Vagina (tissue), 2 donors: Measurements from ENCODE around the gene OR8B12. TPM values are rescaled to one million over a fixed set of nuclear protein-coding genes. Genes with fewer than 3 reads are reported as not detected.
"Not testable (repeated sequence)": the region's sequence is repeated elsewhere in the genome, so short reads cannot be mapped to it uniquely, and the experiment has no call there.

Experiments
- DNase-seq, 2 donors: peaks; one replicate each; pipeline ENCODE4 v3.0.0-alpha.2; 2017; ENCODE audit errors: extremely low spot score in 2 of 2
- H3K27ac ChIP-seq: fragments of 200-600 bp; sonication (generic); one replicate; pipeline ENCODE4 v1.5.1; 2019
- H3K27me3 ChIP-seq: fragments of 200-600 bp; sonication (generic); one replicate; pipeline ENCODE4 v1.5.1; 2019
- H3K36me3 ChIP-seq, 2 donors: fragments of 200-600 bp; sonication (generic); one replicate each; pipeline ENCODE4 v1.5.1; 2017 to 2019
- H3K4me1 ChIP-seq: fragments of 200-600 bp; sonication (generic); one replicate; pipeline ENCODE4 v1.5.1; 2019
- H3K4me3 ChIP-seq, 2 donors: fragments of 200-600 bp; sonication (generic); 1 replicate in 1 of 2; 2 replicates in 1 of 2; pipeline ENCODE4 v1.5.1; 2016 to 2019
- H3K9me3 ChIP-seq: fragments of 200-600 bp; sonication (generic); one replicate; pipeline ENCODE4 v1.5.1; 2019
- CTCF ChIP-seq, 3 experiments: fragments of 450-650 bp in 2 of 3; fragments of 200-600 bp in 1 of 3; sonication (generic) in 1 of 3; IDR thresholded peaks; one replicate each; pipeline ENCODE4 v1.5.1; 2017 to 2019; ENCODE audit warnings: antibody characterized with exemption in 3 of 3, mild to moderate bottlenecking in 2 of 3, moderate library complexity in 2 of 3
- POLR2A ChIP-seq, 2 donors: fragments of 450-650 bp; IDR thresholded peaks; one replicate each; pipeline ENCODE4 v1.6.1; 2017; ENCODE audit warnings: antibody characterized with exemption in 2 of 2, mild to moderate bottlenecking in 2 of 2, moderate library complexity in 2 of 2
- POLR2AphosphoS5 ChIP-seq, 2 donors: sonication (generic); formaldehyde crosslinking; IDR thresholded peaks; one replicate each; pipeline ENCODE4 v1.9.0; 2017; ENCODE audit warnings: antibody characterized with exemption in 2 of 2, mild to moderate bottlenecking in 2 of 2, low read depth in 1 of 2; ENCODE audit not compliant: insufficient read depth in 1 of 2
- intact Hi-C: fragments of 100-400 bp; cut with DNase I; formaldehyde crosslinking; loops from one replicate; pipeline ENCODE4 v1.15.1; 2023
- total RNA-seq: library from RNA; depleted of rRNA; stranded (reverse); fragments of >200 nt; gene quantifications from one replicate; pipeline ENCODE4 v1.2.3, GENCODE V29; 2016

OR8B12 gene
- total RNA-seq, 1 donor from 2014 or later: not detected

GRCh38 chr11:124517314-124517713 lies 26.1 kb downstream of the OR8B12 start:
- Histone ChIP-seq H3K27me3 (no peaks in the 10 kb centered on the region), H3K4me1 (no peaks in the 10 kb centered on the region), H3K27ac (no peak overlapping the region), H3K36me3 (no peaks in the 10 kb centered on the region), H3K4me3 (no peak overlapping the region), H3K9me3 (no peaks in the 10 kb centered on the region)
- no peak for TF ChIP-seq POLR2AphosphoS5 (IDR thresholded peaks at IDR 0.05; ENCODE audit: insufficient read depth in 1 of 2, low read depth in 1 of 2)
- TF ChIP-seq CTCF (IDR thresholded peaks at IDR 0.05): no peak
- intact Hi-C loops: no loop called here
- DNase-seq: no peak

- H3K27ac ChIP-seq, H3K4me1 ChIP-seq, H3K36me3 ChIP-seq, H3K9me3 ChIP-seq, DNase-seq, H3K4me3 ChIP-seq, H3K27me3 ChIP-seq, intact Hi-C loops: not testable (repeated sequence)
These were observed 28.8 kb downstream of the OR8B12 start for GRCh38 chr11:124514675-124515074.

- DNase-seq: no peak
- no peaks in the 10 kb centered on the region for H3K4me1 ChIP-seq
- H3K36me3 ChIP-seq: no peaks in the 10 kb centered on the region
- intact Hi-C loops: no loop called here
- H3K27ac ChIP-seq: no peak overlapping the region
- TF ChIP-seq POLR2AphosphoS5 (IDR thresholded peaks at IDR 0.05; ENCODE audit: insufficient read depth in 1 of 2, low read depth in 1 of 2) (no peak), CTCF (IDR thresholded peaks at IDR 0.05) (no peak), POLR2A (IDR thresholded peaks at IDR 0.05) (no peak)
- H3K9me3 ChIP-seq: no peaks in the 10 kb centered on the region
- no peak overlapping the region for H3K4me3 ChIP-seq
- H3K27me3 ChIP-seq: no peaks in the 10 kb centered on the region
These were observed 29.3 kb downstream of the OR8B12 start for GRCh38 chr11:124514131-124514530.

- Histone ChIP-seq H3K4me3 (no peak overlapping the region), H3K9me3 (no peaks in the 10 kb centered on the region), H3K27me3 (no peaks in the 10 kb centered on the region), H3K4me1 (no peaks in the 10 kb centered on the region), H3K36me3 (no peaks in the 10 kb centered on the region), H3K27ac (no peak overlapping the region)
- no peak for DNase-seq
- intact Hi-C loops: no loop called here
- TF ChIP-seq CTCF (IDR thresholded peaks at IDR 0.05) (no peak), POLR2AphosphoS5 (IDR thresholded peaks at IDR 0.05; ENCODE audit: insufficient read depth in 1 of 2, low read depth in 1 of 2) (no peak), POLR2A (IDR thresholded peaks at IDR 0.05) (no peak)
These were observed 31.7 kb downstream of the OR8B12 start for GRCh38 chr11:124511745-124512144.

- intact Hi-C loops: no loop called here
- no peaks in the 10 kb centered on the region for H3K9me3 ChIP-seq
- no peak overlapping the region for H3K27ac ChIP-seq
- H3K4me1 ChIP-seq: no peaks in the 10 kb centered on the region
- DNase-seq: no peak
- no peaks in the 10 kb centered on the region for H3K27me3 ChIP-seq
- H3K36me3 ChIP-seq: no peaks in the 10 kb centered on the region
- TF ChIP-seq CTCF (IDR thresholded peaks at IDR 0.05): no peak
- TF ChIP-seq POLR2AphosphoS5 (IDR thresholded peaks at IDR 0.05; ENCODE audit: insufficient read depth in 1 of 2, low read depth in 1 of 2): no peak
- no peak for TF ChIP-seq POLR2A (IDR thresholded peaks at IDR 0.05)
- H3K4me3 ChIP-seq: no peak overlapping the region
These were observed 33.2 kb downstream of the OR8B12 start for GRCh38 chr11:124510279-124510678.

- TF ChIP-seq POLR2A (IDR thresholded peaks at IDR 0.05): no peak
- TF ChIP-seq POLR2AphosphoS5 (IDR thresholded peaks at IDR 0.05; ENCODE audit: insufficient read depth in 1 of 2, low read depth in 1 of 2): no peak
- no peak for TF ChIP-seq CTCF (IDR thresholded peaks at IDR 0.05)
- no peaks in the 10 kb centered on the region for H3K27me3 ChIP-seq
- H3K4me3 ChIP-seq: no peak overlapping the region
- no peak for DNase-seq
- no peaks in the 10 kb centered on the region for H3K9me3 ChIP-seq
- intact Hi-C loops: no loop called here
- no peak overlapping the region for H3K27ac ChIP-seq
- H3K36me3 ChIP-seq: no peaks in the 10 kb centered on the region
- H3K4me1 ChIP-seq: no peaks in the 10 kb centered on the region
These were observed 43.7 kb downstream of the OR8B12 start for GRCh38 chr11:124499711-124500110.
